Measurements from ENCODE around the gene GBP6.
A peak's percentile ranks its signal among the peaks of the same experiment; 100 is the strongest.
"Not testable (repeated sequence)": the region's sequence is repeated elsewhere in the genome, so short reads cannot be mapped to it uniquely, and the experiment has no call there.

Gene GBP6, protein sequence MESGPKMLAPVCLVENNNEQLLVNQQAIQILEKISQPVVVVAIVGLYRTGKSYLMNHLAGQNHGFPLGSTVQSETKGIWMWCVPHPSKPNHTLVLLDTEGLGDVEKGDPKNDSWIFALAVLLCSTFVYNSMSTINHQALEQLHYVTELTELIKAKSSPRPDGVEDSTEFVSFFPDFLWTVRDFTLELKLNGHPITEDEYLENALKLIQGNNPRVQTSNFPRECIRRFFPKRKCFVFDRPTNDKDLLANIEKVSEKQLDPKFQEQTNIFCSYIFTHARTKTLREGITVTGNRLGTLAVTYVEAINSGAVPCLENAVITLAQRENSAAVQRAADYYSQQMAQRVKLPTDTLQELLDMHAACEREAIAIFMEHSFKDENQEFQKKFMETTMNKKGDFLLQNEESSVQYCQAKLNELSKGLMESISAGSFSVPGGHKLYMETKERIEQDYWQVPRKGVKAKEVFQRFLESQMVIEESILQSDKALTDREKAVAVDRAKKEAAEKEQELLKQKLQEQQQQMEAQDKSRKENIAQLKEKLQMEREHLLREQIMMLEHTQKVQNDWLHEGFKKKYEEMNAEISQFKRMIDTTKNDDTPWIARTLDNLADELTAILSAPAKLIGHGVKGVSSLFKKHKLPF

DNA sequence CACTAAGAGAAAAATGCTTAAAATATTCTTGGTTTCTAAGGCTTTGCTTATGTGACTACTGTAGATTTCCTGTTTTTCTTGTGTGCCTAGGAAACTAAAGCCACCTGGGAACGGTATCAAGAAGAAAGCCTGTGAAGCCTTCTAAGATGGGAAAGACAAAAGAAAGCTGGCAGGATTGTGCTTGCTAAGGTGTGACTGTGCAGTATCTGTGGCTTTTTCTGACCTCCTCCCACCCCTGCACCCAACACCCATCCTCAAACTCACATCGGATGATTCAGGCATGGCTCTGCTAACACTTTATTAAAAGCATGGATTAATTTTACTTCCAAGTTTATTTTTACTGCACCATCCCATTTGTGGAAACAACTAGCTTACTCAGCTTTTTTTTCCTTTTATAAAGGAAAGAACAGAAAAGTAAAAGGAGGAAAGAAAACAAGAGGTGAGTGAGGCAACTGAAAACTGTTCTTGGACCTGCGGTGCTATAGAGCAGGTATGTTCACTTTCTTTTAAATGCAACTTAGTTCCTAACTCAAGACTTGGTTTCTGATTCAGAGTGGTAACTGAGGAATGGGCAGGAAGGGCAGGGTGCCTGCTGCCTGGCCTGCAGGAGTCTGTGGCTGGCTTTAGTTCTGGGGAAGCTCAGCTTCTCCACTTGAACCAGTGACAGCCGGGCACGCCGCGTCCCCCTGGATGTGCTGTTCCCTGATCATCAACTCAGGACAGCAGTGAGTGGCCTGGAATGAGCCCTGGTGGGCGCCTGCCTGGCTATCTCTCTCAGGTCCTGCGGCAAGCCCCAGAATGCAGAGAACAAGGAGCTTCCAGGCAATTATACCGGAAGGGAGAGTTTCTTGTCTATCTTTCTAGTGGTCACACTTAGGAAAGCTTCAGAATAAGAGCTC lies at the start of gene GBP6:
Gene GBP6, plus strand, starts transcription at position 422 of the 899 bp plus-strand sequence. CDS start 4,493 bp downstream, outside the sequence.
- DNase-seq (ENCODE audit: low spot score): no peak

GRCh38 chr1:89322402-89322801 lies 41.5 kb upstream of the GBP6 start:
- DNase-seq (ENCODE audit: low spot score): no peak

- DNase-seq (ENCODE audit: low spot score): no peak
Observed at GRCh38 chr1:89331890-89332289, 32.0 kb upstream of the GBP6 start.

DNA sequence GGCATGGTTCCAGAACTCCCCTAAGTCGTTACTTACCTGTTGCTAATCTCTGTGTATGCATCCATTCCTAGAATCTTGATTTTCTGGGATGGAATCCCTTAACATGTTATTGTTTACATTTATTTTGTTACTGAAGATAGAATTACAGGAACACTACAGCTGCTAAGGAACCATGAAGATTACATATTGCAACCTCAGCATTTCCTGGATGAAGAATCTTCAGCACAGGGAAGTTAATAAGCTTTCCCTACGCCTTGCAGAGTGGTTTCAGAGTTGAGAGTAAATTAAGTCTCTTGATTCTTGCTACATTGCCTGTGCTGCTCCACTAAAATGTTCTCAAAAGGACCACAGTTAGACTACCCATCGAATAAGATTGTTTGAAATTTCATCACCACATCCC lies 31.4 kb upstream of the GBP6 start:
- no peak for DNase-seq (ENCODE audit: low spot score)

DNA sequence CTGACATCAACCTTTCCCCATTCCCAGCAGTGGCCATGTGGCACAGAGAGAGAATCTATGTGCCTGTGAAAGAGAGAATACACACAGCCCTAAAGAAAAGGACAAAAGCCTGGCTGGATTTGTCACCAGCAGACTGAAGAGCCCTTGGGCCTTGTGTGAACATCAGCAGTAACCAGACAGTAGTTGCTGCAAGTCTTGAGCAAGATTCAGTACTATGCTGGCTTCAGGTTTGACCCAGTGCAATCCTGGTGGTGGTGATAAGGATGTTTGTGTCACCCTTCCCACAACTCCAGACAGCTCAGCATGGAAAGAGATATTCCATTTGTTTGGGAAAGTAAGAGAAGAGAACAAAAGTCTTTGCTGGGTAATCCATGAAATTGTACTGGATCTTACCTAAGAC lies 28.4 kb upstream of the GBP6 start:
- DNase-seq (ENCODE audit: low spot score): no peak

- no peak for DNase-seq (ENCODE audit: low spot score)
Observed at GRCh38 chr1:89337903-89338302, 26.0 kb upstream of the GBP6 start.

DNA sequence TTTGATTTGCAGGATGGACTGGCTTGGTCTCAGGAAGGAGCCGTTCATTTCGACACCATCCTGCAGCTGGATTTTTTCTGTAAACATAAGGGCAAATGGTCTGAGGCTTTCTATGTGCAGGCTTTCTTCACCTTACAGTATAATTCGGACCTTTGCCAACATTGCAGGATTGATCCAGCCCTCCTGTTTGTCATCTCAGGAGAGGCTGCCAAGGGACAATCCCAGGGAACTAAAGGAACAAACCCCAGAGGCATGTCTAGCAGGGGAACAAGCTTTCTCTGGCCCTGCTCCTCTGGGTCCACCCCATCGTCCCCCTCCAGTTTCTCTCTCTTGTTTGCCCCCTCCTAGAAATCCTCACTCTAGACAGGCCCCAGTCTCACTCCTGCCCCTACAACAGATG lies 24.8 kb upstream of the GBP6 start:
- no peak for DNase-seq (ENCODE audit: low spot score)

DNA sequence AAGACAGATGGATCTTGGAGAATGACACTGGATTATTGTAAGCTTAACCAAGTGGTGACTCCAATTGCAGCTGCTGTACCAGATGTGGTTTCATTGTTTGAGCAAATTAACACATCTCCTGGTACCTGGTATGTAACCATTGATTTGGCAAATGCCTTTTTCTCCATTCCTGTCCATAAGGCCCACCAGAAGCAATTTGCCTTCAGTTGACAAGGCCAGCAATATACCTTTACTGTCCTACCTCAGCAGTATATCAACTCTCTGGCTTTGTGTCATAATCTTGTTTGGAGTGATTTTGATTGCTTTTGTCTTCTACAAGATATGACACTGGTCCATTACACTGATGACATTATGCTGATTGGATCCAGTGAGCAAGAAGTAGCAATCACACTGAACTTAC lies 18.4 kb upstream of the GBP6 start:
- DNase-seq (ENCODE audit: low spot score): not testable (repeated sequence)

DNA sequence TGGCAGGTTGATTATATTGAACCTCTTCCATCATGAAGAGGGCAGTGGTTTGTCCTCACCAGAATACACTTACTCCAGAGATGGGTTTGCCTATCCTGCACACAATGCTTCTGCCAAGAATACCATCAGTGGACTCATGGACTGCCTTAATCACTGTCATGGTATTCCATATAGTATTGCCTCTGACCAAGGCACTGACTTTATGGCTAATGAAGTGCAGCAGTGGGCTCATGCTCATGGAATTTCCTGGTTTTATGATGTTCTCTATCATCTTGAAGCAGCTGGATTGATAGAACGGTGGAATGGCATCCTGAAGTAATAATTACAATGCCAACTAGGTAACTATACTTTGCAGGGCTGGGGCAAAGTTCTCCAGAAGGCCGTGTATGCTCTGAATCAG lies 16.6 kb upstream of the GBP6 start:
- no peak for DNase-seq (ENCODE audit: low spot score)

DNA sequence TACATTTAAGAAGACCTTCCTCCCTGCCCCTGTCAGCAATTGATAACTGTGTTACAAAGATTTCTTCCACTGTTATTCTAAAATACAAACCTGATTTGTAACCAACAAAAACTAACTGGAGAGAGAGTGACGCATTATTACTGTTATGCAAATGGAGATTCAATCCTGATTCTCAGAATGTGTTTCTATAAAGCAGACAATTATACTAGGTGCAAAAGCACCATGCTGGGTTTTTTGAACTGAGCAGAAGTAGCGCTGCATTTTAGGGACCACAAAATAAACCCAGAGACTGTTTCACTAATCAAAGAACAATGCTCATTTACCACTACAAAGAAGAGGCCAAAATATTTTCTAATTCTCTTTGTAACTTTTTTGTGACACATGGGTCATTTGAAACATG lies 13.6 kb upstream of the GBP6 start:
- DNase-seq (ENCODE audit: low spot score): no peak

GRCh38 chr1:89351597-89352311 lies 12.1 kb upstream of the GBP6 start:
- no peak for DNase-seq (ENCODE audit: low spot score)

GRCh38 chr1:89352421-89352820 lies 11.4 kb upstream of the GBP6 start:
- DNase-seq (ENCODE audit: low spot score): no peak

DNA sequence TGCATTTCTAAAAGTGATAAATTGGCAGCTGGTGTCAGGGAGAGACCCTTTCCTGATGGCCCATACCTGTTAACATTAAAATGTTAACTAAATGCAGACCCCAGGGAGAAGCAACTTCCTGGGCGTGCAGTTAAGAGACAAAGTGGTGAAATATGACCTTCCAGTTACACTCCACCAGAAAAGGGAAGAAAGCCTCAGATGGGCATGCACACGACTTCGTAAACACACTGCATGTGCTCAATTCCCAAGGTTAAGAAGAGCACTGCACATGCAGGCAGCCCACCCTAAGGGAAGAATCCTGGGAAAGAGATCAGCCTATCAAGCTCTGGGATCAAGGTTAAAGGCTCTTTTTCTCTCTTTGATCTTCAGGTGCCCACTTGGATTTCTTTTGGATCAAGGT lies 9.7 kb upstream of the GBP6 start:
- DNase-seq (ENCODE audit: low spot score): no peak

GRCh38 chr1:89355056-89355455 lies 8.8 kb upstream of the GBP6 start:
- no peak for DNase-seq (ENCODE audit: low spot score)

DNA sequence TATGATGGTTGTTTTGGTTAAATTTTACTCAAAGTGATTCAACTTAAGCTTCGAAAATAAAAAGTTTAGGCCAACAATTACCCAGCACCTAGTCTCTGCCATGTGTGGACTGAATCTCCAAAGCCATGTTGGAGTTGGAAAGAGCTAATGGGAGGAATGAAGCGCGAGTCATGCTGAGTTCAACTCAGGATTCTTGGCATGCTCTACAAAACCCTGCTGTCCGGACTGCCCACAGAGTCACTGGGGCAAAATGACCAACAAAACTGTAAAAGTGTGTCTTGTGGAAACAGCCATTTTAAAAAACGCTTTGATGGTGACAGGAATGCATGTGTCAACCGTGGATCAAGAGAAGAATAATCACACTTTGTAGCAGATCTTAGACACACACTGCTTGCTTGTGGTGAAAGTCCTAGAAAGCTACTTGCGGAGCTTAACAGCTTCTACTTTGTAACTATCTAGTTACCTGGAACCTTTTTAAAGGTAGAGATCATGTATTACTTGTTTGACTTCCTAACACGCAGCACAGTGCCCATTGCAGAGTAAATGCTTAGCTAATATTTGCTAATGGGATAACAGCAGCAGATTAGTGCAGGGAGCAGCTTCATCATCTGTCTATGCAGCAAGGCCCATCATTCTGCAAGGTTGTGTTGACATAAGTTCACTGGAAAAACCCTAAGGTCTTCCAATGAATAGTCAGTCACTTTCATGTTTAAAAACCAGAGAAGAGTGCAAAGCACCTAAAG lies 7.0 kb upstream of the GBP6 start:
- no peak for DNase-seq (ENCODE audit: low spot score)

GRCh38 chr1:89358287-89358893 lies 5.5 kb upstream of the GBP6 start:
- DNase-seq (ENCODE audit: low spot score): peak; percentile 63

DNA sequence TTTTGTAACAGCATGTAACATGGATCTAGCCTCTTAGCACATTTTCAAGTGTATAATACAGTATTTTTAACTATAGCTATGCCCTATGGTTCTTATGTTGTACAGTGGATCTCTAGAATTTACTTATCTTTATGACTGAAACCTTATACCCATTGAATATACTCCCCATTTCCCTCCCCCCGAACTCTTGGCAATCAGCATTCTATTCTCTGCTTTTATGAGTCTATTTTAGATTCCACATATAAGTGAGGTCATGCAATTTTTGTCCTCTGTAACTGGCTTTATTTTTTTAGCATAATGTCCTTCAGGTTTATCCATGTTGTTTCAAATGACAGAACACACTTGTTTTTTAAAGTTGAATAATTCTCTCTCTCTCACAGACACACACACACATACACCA lies 3.1 kb upstream of the GBP6 start:
- DNase-seq (ENCODE audit: low spot score): no peak

GRCh38 chr1:89361681-89362080 lies 2.2 kb upstream of the GBP6 start:
- DNase-seq (ENCODE audit: low spot score): no peak

GRCh38 chr1:89363196-89363595 lies 663 bp upstream of the GBP6 start:
- DNase-seq (ENCODE audit: low spot score): no peak

GRCh38 chr1:89364954-89365550 lies 1.2 kb downstream of the GBP6 start:
- no peak for DNase-seq (ENCODE audit: low spot score)
